ENCODE results near the gene CFL1.

DNA sequence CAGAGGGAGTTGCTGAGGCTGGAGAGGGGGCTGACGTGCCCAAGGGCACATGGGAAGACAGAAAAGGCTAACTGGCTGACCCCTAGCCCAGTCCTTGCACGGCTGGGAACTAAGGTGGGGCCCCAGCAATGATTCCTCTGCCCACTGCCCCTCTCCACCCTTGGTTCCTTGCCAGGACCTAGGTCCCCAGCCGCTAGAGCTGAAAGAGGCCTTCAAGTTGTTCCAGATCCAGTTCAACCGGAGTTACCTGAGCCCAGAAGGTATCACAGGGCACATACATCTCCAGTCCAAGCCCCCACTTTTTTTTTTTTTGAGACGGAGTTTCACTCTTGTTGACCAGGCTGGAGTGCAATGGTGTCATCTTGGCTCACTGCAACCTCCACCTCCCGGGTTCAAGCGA, 22.0 kb upstream of the CFL1 start:
- TF ChIP-seq, protein P1, sequence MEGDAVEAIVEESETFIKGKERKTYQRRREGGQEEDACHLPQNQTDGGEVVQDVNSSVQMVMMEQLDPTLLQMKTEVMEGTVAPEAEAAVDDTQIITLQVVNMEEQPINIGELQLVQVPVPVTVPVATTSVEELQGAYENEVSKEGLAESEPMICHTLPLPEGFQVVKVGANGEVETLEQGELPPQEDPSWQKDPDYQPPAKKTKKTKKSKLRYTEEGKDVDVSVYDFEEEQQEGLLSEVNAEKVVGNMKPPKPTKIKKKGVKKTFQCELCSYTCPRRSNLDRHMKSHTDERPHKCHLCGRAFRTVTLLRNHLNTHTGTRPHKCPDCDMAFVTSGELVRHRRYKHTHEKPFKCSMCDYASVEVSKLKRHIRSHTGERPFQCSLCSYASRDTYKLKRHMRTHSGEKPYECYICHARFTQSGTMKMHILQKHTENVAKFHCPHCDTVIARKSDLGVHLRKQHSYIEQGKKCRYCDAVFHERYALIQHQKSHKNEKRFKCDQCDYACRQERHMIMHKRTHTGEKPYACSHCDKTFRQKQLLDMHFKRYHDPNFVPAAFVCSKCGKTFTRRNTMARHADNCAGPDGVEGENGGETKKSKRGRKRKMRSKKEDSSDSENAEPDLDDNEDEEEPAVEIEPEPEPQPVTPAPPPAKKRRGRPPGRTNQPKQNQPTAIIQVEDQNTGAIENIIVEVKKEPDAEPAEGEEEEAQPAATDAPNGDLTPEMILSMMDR (conservative IDR thresholded peaks at IDR 0.05 in 1 of 2, IDR thresholded peaks at IDR 0.05 in 1 of 2; ENCODE audit: low read depth in 1 of 2, low read length in 2 of 2), result no peak
- no peak for TF ChIP-seq EZH2 (IDR thresholded peaks at IDR 0.05; ENCODE audit: low read length, missing control alignments)
